Panc1 (cell line): ENCODE results near the gene TINAGL1. TPM values are rescaled to one million over a fixed set of nuclear protein-coding genes. Genes with fewer than 3 reads are reported as not detected.

Source experiments
- ATAC-seq: fragments of 200-7000 bp; cut with Tn5 transposase; 2 replicates; pipeline ENCODE4 v1.9.1; 2020; ENCODE audit warnings: mild to moderate bottlenecking, moderate library complexity
- BruUV-seq: library from RNA; stranded (reverse); fragments of 400-500 nt; replicated peaks from 2 replicates; lab custom pipeline; 2021; lab: Mats Ljungman, UMichigan
- CTCF ChIA-PET: fragments of 300-600 bp; sonication (Branson Sonifier 250); formaldehyde crosslinking; loops from one replicate; lab custom pipeline; 2022; ENCODE audit warnings: antibody characterized with exemption; lab: Charles Lee
- POLR2A ChIA-PET: fragments of 300-600 bp; sonication (Branson Sonifier 250); formaldehyde crosslinking; loops from one replicate; lab custom pipeline; 2022; ENCODE audit warnings: antibody characterized with exemption; lab: Charles Lee
- DNase-seq: peaks from one replicate; pipeline ENCODE4 v3.0.0-alpha.2; 2010; ENCODE audit warnings: low read depth, low spot score
- H3K27ac ChIP-seq: 2 replicates; pipeline ENCODE4 v1.5.1; 2011; ENCODE audit warnings: mild to moderate bottlenecking, low read length, inconsistent platforms
- H3K27me3 ChIP-seq: fragments of 200-500 bp; sonication (Bioruptor generic); 2 replicates; pipeline ENCODE4 v1.6.0; 2014; ENCODE audit warnings: low read length, inconsistent platforms; ENCODE audit not compliant: control insufficient read depth, insufficient read depth
- H3K36me3 ChIP-seq: fragments of 200-500 bp; sonication (Bioruptor generic); 2 replicates; pipeline ENCODE4 v1.5.1; 2014; ENCODE audit warnings: inconsistent platforms, mild to moderate bottlenecking, low read length, moderate library complexity; ENCODE audit not compliant: control insufficient read depth, insufficient read depth
- H3K4me1 ChIP-seq: 2 replicates; pipeline ENCODE4 v1.5.1; 2011; ENCODE audit warnings: inconsistent platforms, mild to moderate bottlenecking, low read length, moderate library complexity; ENCODE audit not compliant: control insufficient read depth, insufficient read depth
- H3K4me3 ChIP-seq, 2 experiments: 2 replicates each; pipeline ENCODE4 v1.5.1; 2011 to 2012; ENCODE audit warnings: low read depth in 2 of 2, low read length in 2 of 2, mild to moderate bottlenecking in 2 of 2, inconsistent platforms in 1 of 2, moderate library complexity in 1 of 2
- H3K9me3 ChIP-seq: fragments of 200-500 bp; sonication (Bioruptor generic); 2 replicates; pipeline ENCODE4 v1.5.1; 2014; ENCODE audit warnings: low read depth, mild to moderate bottlenecking, inconsistent platforms, low read length, moderate library complexity; ENCODE audit not compliant: control insufficient read depth, insufficient read depth
- CTCF ChIP-seq: fragments of 450-650 bp; IDR thresholded peaks from 2 replicates; pipeline ENCODE4 v1.5.1; 2017; ENCODE audit warnings: mild to moderate bottlenecking
- POLR2AphosphoS5 ChIP-seq: IDR thresholded peaks from 2 replicates; pipeline ENCODE4 v1.6.1; 2012; ENCODE audit warnings: mild to moderate bottlenecking, low read depth, low read length, moderate library complexity
- REST ChIP-seq, 2 experiments: IDR thresholded peaks; 2 replicates each; pipeline ENCODE4 v1.6.1; 2011 to 2012; ENCODE audit warnings: low read depth in 2 of 2, control low read depth in 1 of 2, low read length in 1 of 2, mild to moderate bottlenecking in 1 of 2, moderate library complexity in 1 of 2; ENCODE audit not compliant: insufficient read depth in 1 of 2
- SIN3A ChIP-seq: IDR thresholded peaks from 2 replicates; pipeline ENCODE4 v1.6.1; 2012; ENCODE audit warnings: low read depth, mild to moderate bottlenecking, low read length, moderate library complexity, borderline replicate concordance; ENCODE audit not compliant: insufficient read depth
- TCF7L2 ChIP-seq: IDR thresholded peaks from 2 replicates; pipeline ENCODE4 v1.6.1; 2011; ENCODE audit warnings: mild to moderate bottlenecking, low read depth, low read length, inconsistent platforms
- in situ Hi-C: cut with HindIII; loops from 2 replicates; pipeline ENCODE4 v1.10.0; 2016; ENCODE audit warnings: low sequenced_read_pairs, low pct_unique_long_range_greater_than_20kb
- intact Hi-C: fragments of 100-400 bp; cut with micrococcal nuclease; formaldehyde crosslinking; loops from one replicate; pipeline ENCODE4 v1.10.0; 2022; ENCODE audit not compliant: unreplicated experiment
- total RNA-seq: library from RNA; stranded (reverse); gene quantifications from one replicate; pipeline ENCODE4 v1.2.1, GENCODE V29; 2021; ENCODE audit not compliant: unreplicated experiment

Gene TINAGL1
- total RNA-seq, 1 experiment from 2014 or later: 6.1 TPM

GRCh38 chr1:31598980-31599379, 22.7 kb downstream of the TINAGL1 start:
- no peak for TF ChIP-seq CTCF
- TF ChIP-seq REST (IDR thresholded peaks at IDR 0.05; ENCODE audit: insufficient read depth in 1 of 2, low read depth in 2 of 2, low read length in 1 of 2): no peak
- TF ChIP-seq SIN3A: no peak
- no peak for TF ChIP-seq TCF7L2
- Histone ChIP-seq H3K4me3 (no peak overlapping the region), H3K27ac (no peak overlapping the region), H3K4me1 (peaks cover 7% of the 10 kb centered on the region; the same call in 1 of the 2 replicates), H3K27me3 (no peaks in the 10 kb centered on the region; the same call in 1 of the 2 replicates), H3K36me3 (no peaks in the 10 kb centered on the region), H3K9me3 (no peaks in the 10 kb centered on the region)
- DNase-seq (no peak), ATAC-seq (no peak)
- CTCF ChIA-PET: no interaction called here
- no TSS peak for BruUV-seq
- in situ Hi-C loops: no loop called here
- intact Hi-C loops: no loop called here
- POLR2A ChIA-PET: interaction anchor here (0.6 kb wide), 1 partner anchor 165 kb away, joined by 3 read pairs; no protein-coding TSS in a partner anchor

GRCh38 chr1:31600641-31601040, 24.3 kb downstream of the TINAGL1 start:
- H3K9me3 ChIP-seq: no peaks in the 10 kb centered on the region
- no peak overlapping the region for H3K4me3 ChIP-seq
- CTCF ChIA-PET: no interaction called here
- 0 out of 2 replicates have a peak, but pooled peaks cover 3% of the 10 kb centered on the region for H3K4me1 ChIP-seq
- H3K27me3 ChIP-seq: no peaks in the 10 kb centered on the region; the same call in 1 of the 2 replicates
- TF ChIP-seq POLR2AphosphoS5 (no peak), TCF7L2 (no peak), SIN3A (no peak), CTCF (no peak), REST (IDR thresholded peaks at IDR 0.05; ENCODE audit: insufficient read depth in 1 of 2, low read depth in 2 of 2, low read length in 1 of 2) (no peak)
- intact Hi-C loops: no loop called here
- no peaks in the 10 kb centered on the region for H3K36me3 ChIP-seq
- no TSS peak for BruUV-seq
- POLR2A ChIA-PET: no interaction called here
- no peak overlapping the region for H3K27ac ChIP-seq
- no peak for ATAC-seq
- in situ Hi-C loops: no loop called here
- DNase-seq: no peak
